ENCODE data around the gene LMF1. TPM values are rescaled to one million over a fixed set of nuclear protein-coding genes. Genes with fewer than 3 reads are reported as not detected.

The LMF1 gene
- total and polyA plus RNA-seq, 2 of the 8 experiments (the other 6 are each of a cell fraction or from before 2014, with no cell fraction given), result 3.5 to 9.1 TPM

- TF ChIP-seq, protein P1, sequence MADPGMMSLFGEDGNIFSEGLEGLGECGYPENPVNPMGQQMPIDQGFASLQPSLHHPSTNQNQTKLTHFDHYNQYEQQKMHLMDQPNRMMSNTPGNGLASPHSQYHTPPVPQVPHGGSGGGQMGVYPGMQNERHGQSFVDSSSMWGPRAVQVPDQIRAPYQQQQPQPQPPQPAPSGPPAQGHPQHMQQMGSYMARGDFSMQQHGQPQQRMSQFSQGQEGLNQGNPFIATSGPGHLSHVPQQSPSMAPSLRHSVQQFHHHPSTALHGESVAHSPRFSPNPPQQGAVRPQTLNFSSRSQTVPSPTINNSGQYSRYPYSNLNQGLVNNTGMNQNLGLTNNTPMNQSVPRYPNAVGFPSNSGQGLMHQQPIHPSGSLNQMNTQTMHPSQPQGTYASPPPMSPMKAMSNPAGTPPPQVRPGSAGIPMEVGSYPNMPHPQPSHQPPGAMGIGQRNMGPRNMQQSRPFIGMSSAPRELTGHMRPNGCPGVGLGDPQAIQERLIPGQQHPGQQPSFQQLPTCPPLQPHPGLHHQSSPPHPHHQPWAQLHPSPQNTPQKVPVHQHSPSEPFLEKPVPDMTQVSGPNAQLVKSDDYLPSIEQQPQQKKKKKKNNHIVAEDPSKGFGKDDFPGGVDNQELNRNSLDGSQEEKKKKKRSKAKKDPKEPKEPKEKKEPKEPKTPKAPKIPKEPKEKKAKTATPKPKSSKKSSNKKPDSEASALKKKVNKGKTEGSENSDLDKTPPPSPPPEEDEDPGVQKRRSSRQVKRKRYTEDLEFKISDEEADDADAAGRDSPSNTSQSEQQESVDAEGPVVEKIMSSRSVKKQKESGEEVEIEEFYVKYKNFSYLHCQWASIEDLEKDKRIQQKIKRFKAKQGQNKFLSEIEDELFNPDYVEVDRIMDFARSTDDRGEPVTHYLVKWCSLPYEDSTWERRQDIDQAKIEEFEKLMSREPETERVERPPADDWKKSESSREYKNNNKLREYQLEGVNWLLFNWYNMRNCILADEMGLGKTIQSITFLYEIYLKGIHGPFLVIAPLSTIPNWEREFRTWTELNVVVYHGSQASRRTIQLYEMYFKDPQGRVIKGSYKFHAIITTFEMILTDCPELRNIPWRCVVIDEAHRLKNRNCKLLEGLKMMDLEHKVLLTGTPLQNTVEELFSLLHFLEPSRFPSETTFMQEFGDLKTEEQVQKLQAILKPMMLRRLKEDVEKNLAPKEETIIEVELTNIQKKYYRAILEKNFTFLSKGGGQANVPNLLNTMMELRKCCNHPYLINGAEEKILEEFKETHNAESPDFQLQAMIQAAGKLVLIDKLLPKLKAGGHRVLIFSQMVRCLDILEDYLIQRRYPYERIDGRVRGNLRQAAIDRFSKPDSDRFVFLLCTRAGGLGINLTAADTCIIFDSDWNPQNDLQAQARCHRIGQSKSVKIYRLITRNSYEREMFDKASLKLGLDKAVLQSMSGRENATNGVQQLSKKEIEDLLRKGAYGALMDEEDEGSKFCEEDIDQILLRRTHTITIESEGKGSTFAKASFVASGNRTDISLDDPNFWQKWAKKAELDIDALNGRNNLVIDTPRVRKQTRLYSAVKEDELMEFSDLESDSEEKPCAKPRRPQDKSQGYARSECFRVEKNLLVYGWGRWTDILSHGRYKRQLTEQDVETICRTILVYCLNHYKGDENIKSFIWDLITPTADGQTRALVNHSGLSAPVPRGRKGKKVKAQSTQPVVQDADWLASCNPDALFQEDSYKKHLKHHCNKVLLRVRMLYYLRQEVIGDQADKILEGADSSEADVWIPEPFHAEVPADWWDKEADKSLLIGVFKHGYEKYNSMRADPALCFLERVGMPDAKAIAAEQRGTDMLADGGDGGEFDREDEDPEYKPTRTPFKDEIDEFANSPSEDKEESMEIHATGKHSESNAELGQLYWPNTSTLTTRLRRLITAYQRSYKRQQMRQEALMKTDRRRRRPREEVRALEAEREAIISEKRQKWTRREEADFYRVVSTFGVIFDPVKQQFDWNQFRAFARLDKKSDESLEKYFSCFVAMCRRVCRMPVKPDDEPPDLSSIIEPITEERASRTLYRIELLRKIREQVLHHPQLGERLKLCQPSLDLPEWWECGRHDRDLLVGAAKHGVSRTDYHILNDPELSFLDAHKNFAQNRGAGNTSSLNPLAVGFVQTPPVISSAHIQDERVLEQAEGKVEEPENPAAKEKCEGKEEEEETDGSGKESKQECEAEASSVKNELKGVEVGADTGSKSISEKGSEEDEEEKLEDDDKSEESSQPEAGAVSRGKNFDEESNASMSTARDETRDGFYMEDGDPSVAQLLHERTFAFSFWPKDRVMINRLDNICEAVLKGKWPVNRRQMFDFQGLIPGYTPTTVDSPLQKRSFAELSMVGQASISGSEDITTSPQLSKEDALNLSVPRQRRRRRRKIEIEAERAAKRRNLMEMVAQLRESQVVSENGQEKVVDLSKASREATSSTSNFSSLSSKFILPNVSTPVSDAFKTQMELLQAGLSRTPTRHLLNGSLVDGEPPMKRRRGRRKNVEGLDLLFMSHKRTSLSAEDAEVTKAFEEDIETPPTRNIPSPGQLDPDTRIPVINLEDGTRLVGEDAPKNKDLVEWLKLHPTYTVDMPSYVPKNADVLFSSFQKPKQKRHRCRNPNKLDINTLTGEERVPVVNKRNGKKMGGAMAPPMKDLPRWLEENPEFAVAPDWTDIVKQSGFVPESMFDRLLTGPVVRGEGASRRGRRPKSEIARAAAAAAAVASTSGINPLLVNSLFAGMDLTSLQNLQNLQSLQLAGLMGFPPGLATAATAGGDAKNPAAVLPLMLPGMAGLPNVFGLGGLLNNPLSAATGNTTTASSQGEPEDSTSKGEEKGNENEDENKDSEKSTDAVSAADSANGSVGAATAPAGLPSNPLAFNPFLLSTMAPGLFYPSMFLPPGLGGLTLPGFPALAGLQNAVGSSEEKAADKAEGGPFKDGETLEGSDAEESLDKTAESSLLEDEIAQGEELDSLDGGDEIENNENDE (IDR thresholded peaks at IDR 0.05; ENCODE audit: insufficient replicate concordance, low read length), result no peak
- TF ChIP-seq JUN (IDR thresholded peaks at IDR 0.05; ENCODE audit: low read depth, low read length) (no peak), SIRT6 (IDR thresholded peaks at IDR 0.05; ENCODE audit: low read length) (no peak), PHF8 (conservative IDR thresholded peaks at IDR 0.05; ENCODE audit: low read depth, low read length) (no peak), HDAC6 (IDR thresholded peaks at IDR 0.05; ENCODE audit: low read depth, low read length) (no peak), RNF2 (IDR thresholded peaks at IDR 0.05; ENCODE audit: borderline replicate concordance, low read depth, low read length, missing control alignments, poor library complexity, severe bottlenecking) (no peak), SP4 (IDR thresholded peaks at IDR 0.05; ENCODE audit: low read length) (no peak), TEAD4 (IDR thresholded peaks at IDR 0.05; ENCODE audit: low read depth, low read length) (no peak)
- TF ChIP-seq, protein P2, sequence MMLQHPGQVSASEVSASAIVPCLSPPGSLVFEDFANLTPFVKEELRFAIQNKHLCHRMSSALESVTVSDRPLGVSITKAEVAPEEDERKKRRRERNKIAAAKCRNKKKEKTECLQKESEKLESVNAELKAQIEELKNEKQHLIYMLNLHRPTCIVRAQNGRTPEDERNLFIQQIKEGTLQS (IDR thresholded peaks at IDR 0.05; ENCODE audit: insufficient read depth, low read depth, low read length), result no peak
These were observed 94.8 kb downstream of the LMF1 start (continued) for GRCh38 chr16:876041-876335.

All from H1 (cell line).